ENCODE measurements around the gene EPHA8.

GRCh38 chr1:22550021-22550420 lies 13.3 kb upstream of the EPHA8 start:
- TF ChIP-seq, protein P1, sequence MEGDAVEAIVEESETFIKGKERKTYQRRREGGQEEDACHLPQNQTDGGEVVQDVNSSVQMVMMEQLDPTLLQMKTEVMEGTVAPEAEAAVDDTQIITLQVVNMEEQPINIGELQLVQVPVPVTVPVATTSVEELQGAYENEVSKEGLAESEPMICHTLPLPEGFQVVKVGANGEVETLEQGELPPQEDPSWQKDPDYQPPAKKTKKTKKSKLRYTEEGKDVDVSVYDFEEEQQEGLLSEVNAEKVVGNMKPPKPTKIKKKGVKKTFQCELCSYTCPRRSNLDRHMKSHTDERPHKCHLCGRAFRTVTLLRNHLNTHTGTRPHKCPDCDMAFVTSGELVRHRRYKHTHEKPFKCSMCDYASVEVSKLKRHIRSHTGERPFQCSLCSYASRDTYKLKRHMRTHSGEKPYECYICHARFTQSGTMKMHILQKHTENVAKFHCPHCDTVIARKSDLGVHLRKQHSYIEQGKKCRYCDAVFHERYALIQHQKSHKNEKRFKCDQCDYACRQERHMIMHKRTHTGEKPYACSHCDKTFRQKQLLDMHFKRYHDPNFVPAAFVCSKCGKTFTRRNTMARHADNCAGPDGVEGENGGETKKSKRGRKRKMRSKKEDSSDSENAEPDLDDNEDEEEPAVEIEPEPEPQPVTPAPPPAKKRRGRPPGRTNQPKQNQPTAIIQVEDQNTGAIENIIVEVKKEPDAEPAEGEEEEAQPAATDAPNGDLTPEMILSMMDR (conservative IDR thresholded peaks at IDR 0.05), result no peak
- TF ChIP-seq ZFX (IDR thresholded peaks at IDR 0.05), result no peak

Measured in C4-2B (cell line).